Lower leg skin (tissue), 4 donors: Measurements from ENCODE around the gene SV2C. TPM values are rescaled to one million over a fixed set of nuclear protein-coding genes. Genes with fewer than 3 reads are reported as not detected.

Experiments
- DNase-seq, 2 donors: peaks; one replicate each; pipeline ENCODE4 v3.0.0-alpha.2; 2019; ENCODE audit warnings: low spot score in 2 of 2
- H3K4me3 ChIP-seq: fragments of 200-600 bp; sonication (generic); 2 replicates; pipeline ENCODE4 v1.5.1; 2017; ENCODE audit warnings: mild to moderate bottlenecking, low read depth; ENCODE audit not compliant: poor library complexity, severe bottlenecking
- POLR2A ChIP-seq, 2 donors: fragments of 450-650 bp; IDR thresholded peaks; one replicate each; pipeline ENCODE4 v1.6.1; 2016 to 2017; ENCODE audit warnings: antibody characterized with exemption in 2 of 2, mild to moderate bottlenecking in 1 of 2, moderate library complexity in 1 of 2
- WGBS, 2 donors: methylation state at CpG; one replicate each; pipeline ENCODE4 v1.1.5; 2018; 5-methylcytosine and 5-hydroxymethylcytosine counted together
- intact Hi-C: fragments of 100-400 bp; cut with DNase I; formaldehyde crosslinking; loops from one replicate; pipeline ENCODE4 v1.15.0; 2023; ENCODE audit warnings: low total_unique reads
- total RNA-seq, 4 donors: library from RNA; depleted of rRNA; stranded (reverse); fragments of >200 nt; gene quantifications; one replicate each; pipeline ENCODE4 v1.1.0, GENCODE V29; 2016
- TF ChIP-seq, protein P1 (sequence below), 3 donors: fragments of 450-650 bp; IDR thresholded peaks; one replicate each; pipeline ENCODE4 v1.5.1; 2016; ENCODE audit warnings: antibody characterized with exemption in 3 of 3, mild to moderate bottlenecking in 3 of 3, moderate library complexity in 2 of 3

SV2C gene
- total RNA-seq, 4 donors from 2014 or later = 0.04 to 0.63 (median 0.24) TPM

- intact Hi-C loops = no loop called here
- DNase-seq = no peak
- no peak overlapping the region for H3K4me3 ChIP-seq
- no peak for TF ChIP-seq POLR2A (IDR thresholded peaks at IDR 0.05)
- TF ChIP-seq, protein P1, sequence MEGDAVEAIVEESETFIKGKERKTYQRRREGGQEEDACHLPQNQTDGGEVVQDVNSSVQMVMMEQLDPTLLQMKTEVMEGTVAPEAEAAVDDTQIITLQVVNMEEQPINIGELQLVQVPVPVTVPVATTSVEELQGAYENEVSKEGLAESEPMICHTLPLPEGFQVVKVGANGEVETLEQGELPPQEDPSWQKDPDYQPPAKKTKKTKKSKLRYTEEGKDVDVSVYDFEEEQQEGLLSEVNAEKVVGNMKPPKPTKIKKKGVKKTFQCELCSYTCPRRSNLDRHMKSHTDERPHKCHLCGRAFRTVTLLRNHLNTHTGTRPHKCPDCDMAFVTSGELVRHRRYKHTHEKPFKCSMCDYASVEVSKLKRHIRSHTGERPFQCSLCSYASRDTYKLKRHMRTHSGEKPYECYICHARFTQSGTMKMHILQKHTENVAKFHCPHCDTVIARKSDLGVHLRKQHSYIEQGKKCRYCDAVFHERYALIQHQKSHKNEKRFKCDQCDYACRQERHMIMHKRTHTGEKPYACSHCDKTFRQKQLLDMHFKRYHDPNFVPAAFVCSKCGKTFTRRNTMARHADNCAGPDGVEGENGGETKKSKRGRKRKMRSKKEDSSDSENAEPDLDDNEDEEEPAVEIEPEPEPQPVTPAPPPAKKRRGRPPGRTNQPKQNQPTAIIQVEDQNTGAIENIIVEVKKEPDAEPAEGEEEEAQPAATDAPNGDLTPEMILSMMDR (IDR thresholded peaks at IDR 0.05) = no peak
- 83 to 87% methylated on average over 4 of the region's 4 CpGs for WGBS, 2 donors
Measured at GRCh38 chr5:76113103-76113502, 29.9 kb downstream of the SV2C start.

DNA sequence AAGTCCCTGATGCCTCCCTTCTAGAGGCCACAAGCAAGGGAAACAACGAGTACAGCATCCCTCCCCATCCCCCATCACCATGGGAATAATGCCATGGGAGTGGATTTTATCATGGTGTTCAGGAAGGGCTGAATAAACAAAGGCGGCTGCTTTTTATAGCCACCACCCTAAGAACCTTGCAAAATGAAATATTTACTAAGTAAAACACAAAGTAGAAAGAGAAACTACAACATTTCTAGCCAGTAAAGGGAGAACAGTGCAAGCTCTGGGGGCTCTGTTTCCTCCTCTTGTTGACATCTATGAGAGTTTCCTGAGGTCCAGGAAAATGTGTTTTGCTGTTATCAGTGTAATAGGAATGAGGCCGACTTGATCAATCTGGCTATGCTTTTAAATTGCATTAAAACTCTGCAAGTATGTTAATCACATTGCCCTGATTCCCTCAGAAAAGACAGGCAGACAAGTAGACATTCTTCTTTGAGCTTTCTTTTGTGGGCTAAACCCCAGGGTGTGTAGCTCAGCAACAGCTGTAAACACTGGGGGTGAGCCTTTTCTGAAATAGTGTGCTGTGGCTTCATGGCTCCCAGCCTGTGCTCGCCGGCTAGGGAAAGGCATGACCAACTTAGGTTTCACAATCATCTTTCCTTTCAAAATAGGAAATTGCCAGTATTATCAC, 31.1 kb downstream of the SV2C start:
- no peak overlapping the region for H3K4me3 ChIP-seq
- WGBS, 2 donors = 36% methylated on average over 5 of the region's 5 CpGs
- no peak for DNase-seq
- TF ChIP-seq, protein P1 (IDR thresholded peaks at IDR 0.05) = no peak
- intact Hi-C loops = no loop called here

- no peak for DNase-seq
- TF ChIP-seq POLR2A (IDR thresholded peaks at IDR 0.05) = no peak
- TF ChIP-seq, protein P1 (IDR thresholded peaks at IDR 0.05) = no peak
- H3K4me3 ChIP-seq = no peak overlapping the region
- intact Hi-C loops = no loop called here
Measured at GRCh38 chr5:76125346-76125745, 42.2 kb downstream of the SV2C start.

DNA sequence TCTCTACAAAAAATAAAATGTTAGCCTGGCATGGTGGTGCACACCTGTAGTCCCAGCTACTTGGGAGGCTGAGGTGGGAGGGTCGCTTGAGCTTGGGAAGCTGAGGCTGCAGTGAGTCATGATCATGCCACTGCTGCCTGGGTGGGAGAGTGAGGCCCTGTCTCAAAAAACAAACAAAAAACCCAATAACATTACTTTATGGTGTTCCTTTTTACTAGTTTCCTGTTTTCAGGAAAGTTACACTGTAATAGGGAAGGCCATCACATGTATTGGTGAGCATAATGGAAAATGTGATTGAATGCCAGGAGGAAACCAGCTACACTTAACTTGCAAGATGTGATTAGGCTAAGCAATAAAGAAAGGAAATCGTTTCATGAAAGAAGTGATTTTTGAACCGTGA, 42.7 kb downstream of the SV2C start:
- intact Hi-C loops = no loop called here
- H3K4me3 ChIP-seq = no peak overlapping the region
- DNase-seq = no peak
- TF ChIP-seq POLR2A (IDR thresholded peaks at IDR 0.05) = no peak
- 75 to 76% methylated on average over 3 of the region's 3 CpGs for WGBS, 2 donors

GRCh38 chr5:76134003-76134402, 50.8 kb downstream of the SV2C start:
- TF ChIP-seq POLR2A (IDR thresholded peaks at IDR 0.05) = no peak
- TF ChIP-seq, protein P1 (IDR thresholded peaks at IDR 0.05) = no peak
- intact Hi-C loops = no loop called here
- 73 to 81% methylated on average over 1 of the region's 1 CpG for WGBS, 2 donors
- no peak overlapping the region for H3K4me3 ChIP-seq
- DNase-seq = no peak

GRCh38 chr5:76134646-76135045, 51.5 kb downstream of the SV2C start:
- 69 to 87% methylated on average over 1 of the region's 1 CpG for WGBS, 2 donors
- no peak for TF ChIP-seq POLR2A (IDR thresholded peaks at IDR 0.05)
- TF ChIP-seq, protein P1 (IDR thresholded peaks at IDR 0.05) = no peak
- DNase-seq = no peak
- intact Hi-C loops = no loop called here
- H3K4me3 ChIP-seq = no peak overlapping the region
